DND-41 (cell line): ENCODE data around the gene SDCCAG8.

Experiments
- ATAC-seq: fragments of 200-7000 bp; cut with Tn5 transposase; 3 replicates; pipeline ENCODE4 v1.9.1; 2021; ENCODE audit warnings: low read depth; ENCODE audit not compliant: insufficient read depth
- DNase-seq: peaks from one replicate; pipeline ENCODE4 v3.0.0-alpha.2; 2020
- H2AFZ ChIP-seq: 2 replicates; pipeline ENCODE4 v1.6.0; 2012; ENCODE audit warnings: low read depth, low read length
- H3K27ac ChIP-seq: 2 replicates; pipeline ENCODE4 v1.5.1; 2012; ENCODE audit warnings: low read length, inconsistent platforms
- H3K27me3 ChIP-seq: fragments of 200-600 bp; sonication (generic); 2 replicates; pipeline ENCODE4 v1.6.0; 2012; ENCODE audit warnings: low read length, mild to moderate bottlenecking, inconsistent platforms; ENCODE audit not compliant: insufficient read depth, poor library complexity
- H3K36me3 ChIP-seq: 2 replicates; pipeline ENCODE4 v1.5.1; 2012; ENCODE audit warnings: low read length, inconsistent platforms; ENCODE audit not compliant: insufficient read depth
- H3K4me1 ChIP-seq: 2 replicates; pipeline ENCODE4 v1.5.1; 2012; ENCODE audit warnings: mild to moderate bottlenecking, low read length; ENCODE audit not compliant: insufficient read depth
- H3K4me2 ChIP-seq: 2 replicates; pipeline ENCODE4 v1.6.0; 2012; ENCODE audit warnings: mild to moderate bottlenecking, moderate library complexity, low read length, inconsistent platforms; ENCODE audit not compliant: insufficient read depth
- H3K4me3 ChIP-seq, 2 experiments: fragments of 200-600 bp in 1 of 2; shearing (Covaris generic) in 1 of 2; 2 replicates each; pipeline ENCODE4 v1.5.1; 2012 to 2016; ENCODE audit warnings: inconsistent platforms in 2 of 2, low read length in 2 of 2, mild to moderate bottlenecking in 2 of 2, low read depth in 1 of 2, moderate library complexity in 1 of 2
- H3K79me2 ChIP-seq: 2 replicates; pipeline ENCODE4 v1.6.0; 2012; ENCODE audit warnings: low read length, inconsistent platforms; ENCODE audit not compliant: insufficient read depth
- H3K9ac ChIP-seq: 2 replicates; pipeline ENCODE4 v1.6.0; 2012; ENCODE audit warnings: low read depth, mild to moderate bottlenecking, inconsistent platforms, low read length, moderate library complexity
- H3K9me3 ChIP-seq: 2 replicates; pipeline ENCODE4 v1.5.1; 2012; ENCODE audit warnings: low read length, moderate library complexity, mild to moderate bottlenecking, inconsistent platforms; ENCODE audit not compliant: insufficient read depth, severe bottlenecking
- H4K20me1 ChIP-seq: 2 replicates; pipeline ENCODE4 v1.6.0; 2012; ENCODE audit warnings: low read length; ENCODE audit not compliant: insufficient read depth
- CTCF ChIP-seq: IDR thresholded peaks from 2 replicates; pipeline ENCODE4 v1.5.1; 2012; ENCODE audit warnings: borderline replicate concordance, low read length, moderate library complexity, mild to moderate bottlenecking; ENCODE audit not compliant: poor library complexity, severe bottlenecking; ENCODE audit errors: extremely low read depth
- EZH2 ChIP-seq: IDR thresholded peaks from 3 replicates; pipeline ENCODE4 v1.6.1; 2012; ENCODE audit warnings: borderline replicate concordance, low read depth, mild to moderate bottlenecking, moderate library complexity, low read length, inconsistent platforms; ENCODE audit not compliant: severe bottlenecking

The SDCCAG8 gene

GRCh38 chr1:243413431-243414151 is 157.8 kb downstream of the SDCCAG8 start:
- no peaks in the 10 kb centered on the region for H3K9me3 ChIP-seq
- no peaks in the 10 kb centered on the region for H4K20me1 ChIP-seq
- no peak overlapping the region for H3K4me2 ChIP-seq
- H3K36me3 ChIP-seq, result no peaks in the 10 kb centered on the region
- H2AFZ ChIP-seq, result no peak overlapping the region
- TF ChIP-seq CTCF (no peak), EZH2 (no peak)
- no peak overlapping the region for H3K27ac ChIP-seq
- H3K4me1 ChIP-seq, result peaks cover 37% of the 10 kb centered on the region
- H3K27me3 ChIP-seq, result no peaks in the 10 kb centered on the region
- no peak overlapping the region for H3K9ac ChIP-seq
- ATAC-seq, result 0 out of 3 replicates have a peak, but pooled peaks have one; percentile 41
- no peak for DNase-seq
- no peak overlapping the region for H3K4me3 ChIP-seq
- no peaks in the 10 kb centered on the region for H3K79me2 ChIP-seq

GRCh38 chr1:243414152-243414494 is 158.3 kb downstream of the SDCCAG8 start:
- no peaks in the 10 kb centered on the region for H3K36me3 ChIP-seq
- no peak for DNase-seq
- TF ChIP-seq CTCF (no peak), EZH2 (no peak)
- no peak overlapping the region for H3K27ac ChIP-seq
- H3K9ac ChIP-seq, result no peak overlapping the region
- H3K4me2 ChIP-seq, result no peak overlapping the region
- no peaks in the 10 kb centered on the region for H3K79me2 ChIP-seq
- peaks cover 37% of the 10 kb centered on the region for H3K4me1 ChIP-seq
- H3K27me3 ChIP-seq, result no peaks in the 10 kb centered on the region
- ATAC-seq, result no peak
- H4K20me1 ChIP-seq, result no peaks in the 10 kb centered on the region
- H3K4me3 ChIP-seq, result no peak overlapping the region
- no peak overlapping the region for H2AFZ ChIP-seq
- H3K9me3 ChIP-seq, result no peaks in the 10 kb centered on the region

GRCh38 chr1:243415663-243416408 is 160.0 kb downstream of the SDCCAG8 start:
- Histone ChIP-seq H3K9me3 (no peaks in the 10 kb centered on the region), H3K4me3 (no peak overlapping the region), H3K4me2 (peak overlapping the region; percentile 10; the same call in 1 of the 2 replicates), H3K79me2 (no peaks in the 10 kb centered on the region), H2AFZ (0 out of 2 replicates have a peak overlapping the region, but pooled peaks have one; percentile 20), H3K27me3 (no peaks in the 10 kb centered on the region), H3K36me3 (no peaks in the 10 kb centered on the region), H3K27ac (peak overlapping the region; percentile 51), H3K9ac (peak overlapping the region; percentile 4; the same call in 1 of the 2 replicates), H3K4me1 (peaks cover 48% of the 10 kb centered on the region), H4K20me1 (no peaks in the 10 kb centered on the region)
- DNase-seq, result peak; percentile 27
- TF ChIP-seq CTCF (no peak), EZH2 (no peak)
- peak; percentile 73 for ATAC-seq
